ENCODE results near the gene MYEF2.

The MYEF2 gene

DNA sequence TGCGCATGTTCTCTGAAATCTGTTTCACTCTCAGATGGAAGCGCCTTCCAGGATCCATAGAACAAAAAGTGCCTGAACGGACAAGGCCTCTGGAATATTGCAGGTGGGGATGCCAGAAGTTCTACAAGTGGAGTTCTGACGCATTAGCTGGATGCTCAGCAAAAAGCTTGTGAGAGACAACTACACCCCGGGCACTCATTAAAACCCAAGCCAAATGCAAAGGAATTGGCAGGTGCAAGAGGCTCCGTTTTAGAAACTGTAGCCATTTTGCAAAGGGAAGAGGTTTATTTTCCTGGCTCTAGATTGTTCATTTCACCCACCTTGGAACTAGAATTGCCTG, 92.5 kb downstream of the MYEF2 start:
- DNase-seq, result no peak

DNA sequence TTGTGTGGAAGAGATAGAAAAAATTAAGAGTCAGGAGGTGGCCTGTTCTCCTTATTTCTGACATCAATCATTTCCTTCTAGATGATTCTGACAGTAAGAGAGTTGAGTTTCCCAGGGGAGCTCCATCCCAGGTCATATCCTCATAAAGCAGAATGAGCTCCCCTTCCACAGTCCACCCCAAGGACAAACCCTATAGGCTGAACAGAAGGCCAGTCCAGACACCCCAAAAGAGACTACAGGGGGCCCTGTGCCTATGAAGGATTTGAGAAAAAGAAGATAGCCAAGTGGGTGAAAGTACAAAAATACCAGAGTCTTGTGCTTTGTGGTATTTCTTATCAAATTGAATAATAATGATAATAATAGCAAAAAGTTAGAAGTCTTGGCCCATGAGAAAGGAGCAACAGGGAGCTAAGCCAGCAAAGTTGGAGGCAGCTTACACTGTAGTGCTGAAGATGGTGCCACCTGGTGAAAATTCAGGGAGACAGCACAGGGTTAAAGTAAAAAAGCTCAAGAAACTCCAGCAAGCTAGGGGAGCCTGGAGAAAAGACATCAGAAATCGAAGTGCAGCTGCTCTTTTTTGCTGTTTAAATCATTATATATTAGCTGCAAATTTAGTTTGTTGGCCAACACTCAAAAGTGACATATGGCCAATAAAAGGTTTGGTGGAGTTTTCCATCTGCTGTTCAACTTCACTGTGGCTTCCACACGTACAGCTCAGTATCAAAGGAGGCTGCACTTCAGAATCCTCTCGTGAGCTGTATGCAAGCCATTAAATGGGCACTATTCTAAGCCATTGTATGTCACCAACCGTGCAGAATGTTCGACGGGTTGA, 93.1 kb downstream of the MYEF2 start:
- DNase-seq, result no peak

Measured in NCI-H1048 (cell line).